ENCODE measurements around the gene SASS6. TPM values are rescaled to one million over a fixed set of nuclear protein-coding genes. Genes with fewer than 3 reads are reported as not detected.

The SASS6 gene
- polyA plus RNA-seq, 10 donors, result 2.8 to 5.6 (median 4.8) TPM

GRCh38 chr1:100109554-100110066, 23.1 kb downstream of the SASS6 start:
- no peak for DNase-seq

GRCh38 chr1:100107696-100108095, 25.0 kb downstream of the SASS6 start:
- DNase-seq, result no peak

GRCh38 chr1:100101564-100101963, 31.2 kb downstream of the SASS6 start:
- no peak for DNase-seq

GRCh38 chr1:100100202-100100601, 32.5 kb downstream of the SASS6 start:
- peak in 1 of 3 donors; percentile 15 for DNase-seq

GRCh38 chr1:100090471-100090870, 42.3 kb downstream of the SASS6 start:
- no peak for DNase-seq

GRCh38 chr1:100089082-100089481, 43.6 kb downstream of the SASS6 start:
- DNase-seq, result no peak

- DNase-seq, result no peak
These were observed 45.3 kb downstream of the SASS6 start for GRCh38 chr1:100087396-100087795.

GRCh38 chr1:100080331-100080730, 52.4 kb downstream of the SASS6 start:
- no peak for DNase-seq

- DNase-seq, result peak in 1 of 3 donors; percentile 3
These were observed 55.2 kb downstream of the SASS6 start for GRCh38 chr1:100077531-100077930.

- DNase-seq, result no peak
These were observed 56.0 kb downstream of the SASS6 start for GRCh38 chr1:100076744-100077143.

- no peak for DNase-seq
These were observed 56.4 kb downstream of the SASS6 start for GRCh38 chr1:100076319-100076718.

- no peak for DNase-seq
These were observed 57.0 kb downstream of the SASS6 start for GRCh38 chr1:100075773-100076172.

- no peak for DNase-seq
These were observed 57.9 kb downstream of the SASS6 start for GRCh38 chr1:100074604-100075395.

GRCh38 chr1:100073531-100073930, 59.2 kb downstream of the SASS6 start:
- DNase-seq, result no peak

- DNase-seq, result no peak
These were observed 62.4 kb downstream of the SASS6 start for GRCh38 chr1:100070201-100070939.

GRCh38 chr1:100065969-100066227, 66.8 kb downstream of the SASS6 start:
- no peak for DNase-seq

GRCh38 chr1:100065183-100065968, 67.4 kb downstream of the SASS6 start:
- DNase-seq, result no peak

GRCh38 chr1:100061681-100062080, 71.0 kb downstream of the SASS6 start:
- DNase-seq, result no peak

GRCh38 chr1:100053727-100054126, 79.0 kb downstream of the SASS6 start:
- DNase-seq, result no peak

GRCh38 chr1:100053119-100053518, 79.6 kb downstream of the SASS6 start:
- no peak for DNase-seq

GRCh38 chr1:100051893-100052292, 80.8 kb downstream of the SASS6 start:
- no peak for DNase-seq

GRCh38 chr1:100051401-100051800, 81.3 kb downstream of the SASS6 start:
- no peak for DNase-seq
